Activated B cell treated with CpG ODN at 0.5 μM for 24 hours (primary cell): ENCODE results near the gene GGA1. TPM values are rescaled to one million over a fixed set of nuclear protein-coding genes. Genes with fewer than 3 reads are reported as not detected.
"Not testable (repeated sequence)": the region's sequence is repeated elsewhere in the genome, so short reads cannot be mapped to it uniquely, and the experiment has no call there.

Experiments
- ATAC-seq: fragments of 200-7000 bp; cut with Tn5 transposase; one replicate; pipeline ENCODE4 v1.10.0; 2021; ENCODE audit warnings: low read depth, mild to moderate bottlenecking, moderate library complexity
- CTCF ChIA-PET: fragments of 350-600 bp; sonication (Branson Sonifier 250); formaldehyde crosslinking; loops from one replicate; lab custom pipeline; 2021; ENCODE audit warnings: antibody characterized with exemption; lab: Charles Lee
- POLR2A ChIA-PET: fragments of 350-600 bp; sonication (Branson Sonifier 250); formaldehyde crosslinking; loops from one replicate; lab custom pipeline; 2021; ENCODE audit warnings: antibody characterized with exemption; lab: Charles Lee
- DNase-seq: peaks from one replicate; pipeline ENCODE4 v3.0.0; 2022
- H3K27ac Mint-ChIP-seq: one replicate; pipeline ENCODE4 v1.8.0; 2020; ENCODE audit warnings: mixed read lengths
- H3K27me3 Mint-ChIP-seq: one replicate; pipeline ENCODE4 v1.8.0; 2021; ENCODE audit warnings: mixed read lengths
- H3K36me3 Mint-ChIP-seq: one replicate; pipeline ENCODE4 v1.8.0; 2021; ENCODE audit warnings: low read depth, mixed read lengths
- H3K4me1 Mint-ChIP-seq: one replicate; pipeline ENCODE4 v1.8.0; 2021; ENCODE audit warnings: mixed read lengths
- H3K4me3 Mint-ChIP-seq: one replicate; pipeline ENCODE4 v1.8.0; 2020; ENCODE audit warnings: mild to moderate bottlenecking, mixed read lengths
- H3K9me3 Mint-ChIP-seq: one replicate; pipeline ENCODE4 v1.8.0; 2020; ENCODE audit warnings: mixed read lengths
- intact Hi-C: fragments of 100-400 bp; cut with micrococcal nuclease; formaldehyde crosslinking; loops from one replicate; pipeline ENCODE4 v1.15.1; 2024
- total RNA-seq: library from RNA; stranded (reverse); gene quantifications from 2 replicates; pipeline ENCODE4 v1.2.3, GENCODE V29; 2022
- TF ChIP-seq, protein P1 (sequence below): fragments of 200-600 bp; IDR thresholded peaks from one replicate; pipeline ENCODE4 v1.8.0; 2022; ENCODE audit warnings: antibody characterized with exemption, mild to moderate bottlenecking

Gene GGA1
- total RNA-seq, 1 donor from 2014 or later = 126 TPM

DNA sequence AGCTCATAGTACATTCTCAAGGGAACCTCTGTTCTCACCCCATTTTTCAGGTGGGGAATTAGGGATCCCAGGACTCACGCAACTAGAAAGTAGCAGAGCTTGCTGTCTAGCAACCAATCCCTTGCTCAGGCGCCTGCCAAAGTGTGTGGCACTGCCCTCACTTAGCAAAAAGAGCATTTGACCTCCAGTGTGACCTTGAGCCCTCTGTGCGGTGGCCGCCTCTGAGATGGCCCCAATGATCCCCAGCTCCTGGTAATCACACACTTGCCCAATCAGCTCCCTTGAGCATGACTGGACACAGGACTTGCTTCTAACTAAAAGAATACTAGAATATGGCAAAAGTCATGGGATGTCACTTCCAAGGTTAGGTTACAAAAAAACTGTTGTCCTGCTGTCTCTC lies 26.1 kb upstream of the GGA1 start:
- ATAC-seq = no peak
- Mint-ChIP-seq H3K9me3 (no peaks in the 10 kb centered on the region), H3K36me3 (no peaks in the 10 kb centered on the region), H3K4me3 (no peak overlapping the region), H3K4me1 (peaks cover 7% of the 10 kb centered on the region), H3K27me3 (peaks cover 23% of the 10 kb centered on the region), H3K27ac (no peak overlapping the region)
- POLR2A ChIA-PET = interaction anchor here (0.6 kb wide), 1 partner anchor 39 kb away, joined by 6 read pairs; no protein-coding TSS in a partner anchor
- CTCF ChIA-PET = interaction anchor here (1.1 to 1.3 kb wide), 3 partner anchors 10 to 21 kb away, joined by 3 to 5 read pairs (median 4); no protein-coding TSS in a partner anchor
- intact Hi-C loops = no loop called here
- TF ChIP-seq, protein P1, sequence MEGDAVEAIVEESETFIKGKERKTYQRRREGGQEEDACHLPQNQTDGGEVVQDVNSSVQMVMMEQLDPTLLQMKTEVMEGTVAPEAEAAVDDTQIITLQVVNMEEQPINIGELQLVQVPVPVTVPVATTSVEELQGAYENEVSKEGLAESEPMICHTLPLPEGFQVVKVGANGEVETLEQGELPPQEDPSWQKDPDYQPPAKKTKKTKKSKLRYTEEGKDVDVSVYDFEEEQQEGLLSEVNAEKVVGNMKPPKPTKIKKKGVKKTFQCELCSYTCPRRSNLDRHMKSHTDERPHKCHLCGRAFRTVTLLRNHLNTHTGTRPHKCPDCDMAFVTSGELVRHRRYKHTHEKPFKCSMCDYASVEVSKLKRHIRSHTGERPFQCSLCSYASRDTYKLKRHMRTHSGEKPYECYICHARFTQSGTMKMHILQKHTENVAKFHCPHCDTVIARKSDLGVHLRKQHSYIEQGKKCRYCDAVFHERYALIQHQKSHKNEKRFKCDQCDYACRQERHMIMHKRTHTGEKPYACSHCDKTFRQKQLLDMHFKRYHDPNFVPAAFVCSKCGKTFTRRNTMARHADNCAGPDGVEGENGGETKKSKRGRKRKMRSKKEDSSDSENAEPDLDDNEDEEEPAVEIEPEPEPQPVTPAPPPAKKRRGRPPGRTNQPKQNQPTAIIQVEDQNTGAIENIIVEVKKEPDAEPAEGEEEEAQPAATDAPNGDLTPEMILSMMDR = no peak
- no peak for DNase-seq

DNA sequence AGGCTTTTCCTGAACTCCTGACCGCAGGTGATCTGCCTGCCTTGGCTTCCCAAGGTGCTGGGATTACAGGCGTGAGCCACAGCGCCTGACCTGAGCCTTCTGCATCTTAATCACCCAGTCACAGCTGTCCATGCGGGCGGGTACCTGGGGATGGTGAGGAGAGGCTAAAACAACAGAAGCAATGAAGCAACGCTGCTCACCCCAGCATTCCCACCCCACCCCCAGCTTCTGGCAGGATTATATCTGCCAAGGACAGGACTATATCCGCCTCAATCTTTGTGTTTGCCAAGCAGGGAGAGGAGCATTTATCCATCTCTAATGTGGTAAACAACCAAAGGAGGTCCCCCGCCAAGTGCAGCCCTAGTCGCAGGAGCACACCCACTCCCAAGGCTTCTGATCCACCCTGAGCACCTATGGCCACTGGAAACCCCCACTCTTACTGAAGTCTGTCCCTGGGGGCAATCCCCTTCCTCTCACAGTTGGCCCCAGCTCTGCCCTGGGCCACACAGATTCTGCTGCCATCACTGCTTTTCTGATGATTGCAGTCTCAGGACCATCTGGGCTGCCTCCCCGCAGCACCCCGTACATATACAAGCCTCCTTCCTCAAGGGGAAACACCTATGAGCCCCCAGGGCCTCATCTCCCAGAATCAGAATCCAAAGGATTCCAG lies 20.0 kb upstream of the GGA1 start:
- Mint-ChIP-seq H3K4me1 (peaks cover 11% of the 10 kb centered on the region), H3K4me3 (no peak overlapping the region), H3K27ac (no peak overlapping the region), H3K9me3 (no peaks in the 10 kb centered on the region), H3K27me3 (peaks cover 17% of the 10 kb centered on the region), H3K36me3 (no peaks in the 10 kb centered on the region)
- ATAC-seq (no peak), DNase-seq (no peak)
- ChIA-PET POLR2A (interaction anchor here (0.5 kb wide), 1 partner anchor 1107 kb away, joined by 3 read pairs; no protein-coding TSS in a partner anchor), CTCF (interaction anchor here (1.8 kb wide), 1 partner anchor 22 kb away, joined by 4 read pairs; no protein-coding TSS in a partner anchor)
- intact Hi-C loops = no loop called here
- TF ChIP-seq, protein P1 = no peak

- Mint-ChIP-seq H3K27me3 (peaks cover 13% of the 10 kb centered on the region), H3K36me3 (no peaks in the 10 kb centered on the region), H3K4me1 (peaks cover 11% of the 10 kb centered on the region), H3K9me3 (no peaks in the 10 kb centered on the region), H3K4me3 (no peak overlapping the region), H3K27ac (no peak overlapping the region)
- no peak for ATAC-seq
- ChIA-PET CTCF (interaction anchor here (0.7 to 1.8 kb wide), 2 partner anchors 23 to 28 kb away, joined by 3 to 4 read pairs; no protein-coding TSS in a partner anchor), POLR2A (interaction anchor here (0.5 kb wide), 1 partner anchor 1108 kb away, joined by 3 read pairs; no protein-coding TSS in a partner anchor)
- TF ChIP-seq, protein P1 = no peak
- DNase-seq = no peak
- intact Hi-C loops = no loop called here
Measured at GRCh38 chr22:37589636-37590035, 19.0 kb upstream of the GGA1 start.

- DNase-seq, H3K4me3 Mint-ChIP-seq, ATAC-seq, H3K27me3 Mint-ChIP-seq, intact Hi-C loops, H3K36me3 Mint-ChIP-seq, H3K27ac Mint-ChIP-seq, H3K9me3 Mint-ChIP-seq: not testable (repeated sequence)
- peaks cover 11% of the 10 kb centered on the region for H3K4me1 Mint-ChIP-seq
- ChIA-PET POLR2A (interaction anchor here (0.6 to 0.7 kb wide), 3 partner anchors 110 to 1352 kb away, joined by 3 to 17 read pairs (median 3); partner anchors contain the start of genes APOL2, MPST and TST), CTCF (interaction anchor here (1.1 to 2.1 kb wide), 3 partner anchors 24 to 50 kb away, joined by 3 to 23 read pairs (median 3); no protein-coding TSS in a partner anchor)
Measured at GRCh38 chr22:37591081-37591480, 17.6 kb upstream of the GGA1 start.

- ATAC-seq (no peak), DNase-seq (no peak)
- TF ChIP-seq, protein P1 = no peak
- Mint-ChIP-seq H3K27me3 (peaks cover 6% of the 10 kb centered on the region), H3K9me3 (no peaks in the 10 kb centered on the region), H3K4me1 (peaks cover 11% of the 10 kb centered on the region), H3K4me3 (peak overlapping the region; percentile 81), H3K27ac (peak overlapping the region; percentile 81), H3K36me3 (no peaks in the 10 kb centered on the region)
- CTCF ChIA-PET = interaction anchor here (0.7 to 2.6 kb wide), 18 partner anchors 9 to 277 kb away, joined by 3 to 33 read pairs (median 4); partner anchors contain the start of genes GGA1 and MFNG
- POLR2A ChIA-PET = interaction anchor here (0.6 to 1.6 kb wide), 9 partner anchors 12 to 350 kb away, joined by 3 to 36 read pairs (median 6); partner anchors contain the start of genes GGA1, LGALS2, NOL12 and PDXP
- intact Hi-C loops = loop anchor here (1.0 kb wide), 3 partner anchors 16 to 54 kb away; partner anchors contain the start of gene GGA1
Measured at GRCh38 chr22:37591823-37592404, 16.7 kb upstream of the GGA1 start.
